ENCODE results near the gene TUBB4B.

The TUBB4B gene

DNA sequence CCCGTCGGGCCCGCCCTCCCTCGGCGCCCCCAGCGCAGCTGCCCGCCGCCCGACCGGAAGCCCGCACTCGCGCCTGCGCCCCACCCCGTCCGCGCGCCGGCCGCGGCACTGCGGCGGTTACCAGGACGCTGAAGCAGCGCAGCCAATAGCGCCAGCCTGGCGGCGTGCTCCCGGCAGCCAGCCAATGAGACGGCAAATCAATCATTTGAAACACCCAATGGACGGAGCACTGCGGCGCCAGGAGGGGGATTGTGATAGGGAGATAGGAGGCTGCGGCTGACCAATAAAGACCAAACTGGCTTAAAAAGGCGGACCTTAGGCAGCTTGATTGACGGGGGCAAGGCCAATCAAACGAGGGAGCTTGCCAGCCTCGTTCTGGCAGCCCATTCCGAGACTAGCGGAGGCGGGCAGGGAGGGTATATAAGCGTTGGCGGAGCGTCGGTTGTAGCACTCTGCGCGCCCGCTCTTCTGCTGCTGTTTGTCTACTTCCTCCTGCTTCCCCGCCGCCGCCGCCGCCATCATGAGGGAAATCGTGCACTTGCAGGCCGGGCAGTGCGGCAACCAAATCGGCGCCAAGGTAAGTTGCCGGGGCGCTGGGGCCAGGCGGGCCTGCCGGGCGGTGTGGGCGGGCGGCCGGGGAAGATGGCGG is at the start of gene TUBB4B:
TSS of gene TUBB4B (plus strand) at position 447 of the 649 bp plus-strand sequence. CDS start at position 521, 74 bp downstream.
- DNase-seq: peak; percentile 99

DNA sequence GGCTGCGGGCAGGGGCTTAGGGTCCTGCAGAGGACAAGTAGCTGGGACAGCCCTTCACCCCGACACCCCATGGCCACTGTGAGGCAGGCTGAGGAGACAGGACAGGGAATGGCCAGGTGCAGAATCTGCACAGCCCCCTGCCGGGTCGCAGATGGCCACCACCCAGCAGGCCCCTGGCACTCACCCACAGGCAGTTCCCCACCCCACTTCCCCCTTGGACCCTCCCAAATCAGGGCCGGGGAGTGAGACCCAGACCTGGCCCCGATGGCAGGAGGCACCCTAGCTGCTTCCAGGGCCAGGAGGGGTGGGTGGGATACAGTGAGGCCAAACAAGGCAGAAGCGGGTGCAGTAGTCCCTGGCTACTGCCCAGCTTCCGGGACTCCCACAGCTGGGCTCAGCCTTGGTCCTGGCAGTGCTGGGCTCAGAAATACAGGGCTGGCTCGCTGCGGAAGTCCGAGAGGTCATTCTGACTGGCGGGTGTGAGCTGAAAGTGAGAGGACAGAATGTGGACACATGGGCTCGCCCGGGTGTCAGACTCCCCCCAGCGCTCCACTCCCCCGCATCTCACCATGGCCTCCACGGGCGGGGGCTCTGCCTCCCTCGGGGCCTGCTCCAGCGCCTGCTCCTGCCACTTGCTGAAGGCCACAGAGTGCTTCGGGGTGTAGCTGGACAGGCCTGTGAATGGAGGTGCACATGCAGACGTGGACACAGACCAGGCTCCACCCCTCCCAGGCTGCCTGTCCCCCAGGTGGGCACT is 49.2 kb upstream of the TUBB4B start:
- DNase-seq: no peak

DNA sequence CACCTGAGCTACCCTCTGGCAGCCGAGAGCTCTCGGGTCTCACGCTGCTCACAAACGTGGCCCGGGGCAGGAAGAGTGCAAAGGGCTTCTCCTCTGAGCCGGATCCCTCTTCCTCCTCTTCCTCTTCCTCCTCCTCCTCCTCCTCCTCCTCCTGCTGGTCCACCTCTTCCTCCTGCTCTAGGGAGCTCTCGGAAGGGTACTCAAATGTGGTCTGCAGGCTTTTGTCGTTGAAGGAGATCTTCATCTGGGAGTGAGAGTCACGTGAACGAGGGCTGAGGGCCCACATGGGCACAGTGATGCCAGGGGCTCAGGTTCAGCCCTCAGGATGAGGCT is 48.7 kb upstream of the TUBB4B start:
- DNase-seq: no peak

DNA sequence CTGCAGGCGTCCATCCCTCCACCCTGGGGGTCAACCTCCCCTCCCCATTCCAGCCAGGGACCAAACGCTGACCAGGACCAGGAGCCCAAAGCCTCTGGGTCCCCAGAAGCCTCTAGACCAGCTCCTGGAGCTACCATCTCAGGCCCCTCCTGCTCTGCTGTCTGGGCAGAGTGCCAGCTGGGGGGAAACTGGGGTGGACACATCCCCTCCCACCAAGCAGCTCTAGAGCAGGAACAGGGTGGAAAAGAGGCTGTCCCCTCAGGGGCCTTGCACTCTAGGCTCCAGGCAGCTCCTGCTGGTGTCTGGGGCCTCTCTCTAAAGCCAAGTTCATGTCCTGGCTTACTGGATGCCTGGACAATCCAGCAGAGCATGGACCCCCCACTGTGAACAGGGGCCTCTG is 48.2 kb upstream of the TUBB4B start:
- DNase-seq: no peak

DNA sequence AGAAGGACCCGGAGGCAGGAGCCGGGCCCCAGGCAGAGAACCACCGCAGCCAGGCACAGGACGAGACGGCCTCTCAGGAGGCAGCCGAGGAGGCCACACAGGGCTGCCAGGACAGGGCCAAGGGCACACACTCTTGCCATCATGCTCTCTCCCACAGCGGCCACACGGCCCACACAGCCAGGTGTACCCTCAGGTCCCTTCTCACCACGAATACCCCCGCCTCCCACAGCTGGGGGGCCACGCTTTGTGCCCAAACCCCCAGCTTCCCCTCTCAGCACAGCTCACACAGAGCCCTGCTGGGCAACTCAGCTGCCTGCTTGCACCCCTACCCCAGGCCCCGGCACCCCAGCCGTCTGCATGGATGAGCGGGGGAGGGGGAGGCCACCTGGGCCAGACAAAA is 47.3 kb upstream of the TUBB4B start:
- DNase-seq: no peak

DNA sequence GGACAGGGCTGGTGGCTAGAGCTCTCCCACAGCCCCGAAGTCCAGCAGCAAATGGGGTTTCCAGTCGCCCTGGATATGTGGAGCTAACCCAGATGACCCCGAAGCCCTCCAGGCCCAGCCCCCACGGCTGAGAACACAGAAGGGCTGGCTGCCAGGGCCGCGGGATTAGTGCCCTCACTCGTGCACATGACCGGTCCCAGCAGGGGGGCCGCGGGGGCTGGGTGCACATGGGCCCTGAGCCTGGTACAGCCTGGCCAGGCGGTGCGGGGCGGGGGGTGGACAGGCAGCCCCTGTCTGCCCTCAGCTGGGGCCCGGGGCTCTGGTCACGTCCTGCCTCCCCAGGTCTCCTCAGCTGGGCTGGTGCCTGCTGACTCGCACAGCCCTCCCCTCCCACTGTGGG is 46.7 kb upstream of the TUBB4B start:
- DNase-seq: no peak

DNA sequence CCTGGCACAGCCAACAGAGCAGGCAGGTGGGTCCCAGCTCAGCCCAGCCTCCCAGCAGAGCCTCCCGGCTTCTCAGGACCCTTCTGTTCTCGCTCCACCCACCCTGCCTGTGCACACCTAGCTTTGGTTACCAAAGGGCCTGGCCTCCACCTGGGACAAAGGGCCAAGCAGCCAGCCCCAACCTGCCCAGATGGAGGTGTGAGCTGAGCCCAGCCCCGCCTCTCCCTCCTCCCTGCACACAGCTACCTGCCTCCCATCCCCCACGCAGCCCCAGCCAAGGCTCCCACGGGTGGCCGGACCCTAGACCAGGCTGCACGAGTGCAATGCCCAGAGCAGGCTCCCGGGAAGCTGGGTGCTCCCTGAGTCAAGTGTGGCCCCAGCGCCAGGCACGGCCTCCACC is 46.2 kb upstream of the TUBB4B start:
- peak; percentile 88 for DNase-seq

DNA sequence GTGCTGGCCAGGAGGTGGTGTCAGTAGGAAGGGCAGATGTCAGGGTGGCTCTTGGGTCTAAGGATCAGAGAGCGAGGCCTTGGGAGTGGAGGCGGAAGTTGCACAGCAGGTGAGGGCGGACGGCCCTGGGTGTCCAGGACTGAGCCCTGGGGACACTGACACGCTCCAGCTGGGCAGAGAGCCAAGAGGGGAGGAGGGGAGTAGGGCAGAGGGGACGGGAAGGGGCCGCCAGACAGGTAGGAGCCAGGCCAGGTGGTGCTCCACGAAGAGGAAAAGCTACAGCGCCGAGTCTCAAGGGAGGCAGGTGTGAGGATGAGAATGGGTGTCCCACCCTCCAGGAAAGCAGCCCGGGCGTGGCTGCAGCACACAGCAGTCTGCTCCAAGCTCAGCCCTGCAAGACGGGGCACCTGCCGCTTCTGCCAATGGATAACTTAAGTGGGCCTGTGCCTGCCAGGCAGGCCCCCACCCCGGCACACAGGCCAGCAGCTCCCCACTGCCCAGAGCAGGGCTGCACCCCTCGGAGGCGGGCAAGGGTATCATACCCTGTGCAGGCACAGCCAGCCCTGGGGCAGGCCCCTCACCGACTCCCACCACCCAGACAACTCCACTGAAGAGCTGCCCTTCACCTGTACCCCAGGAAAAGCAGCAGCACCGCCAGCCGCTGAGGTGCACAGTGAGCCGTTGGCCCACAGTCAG is 45.4 kb upstream of the TUBB4B start:
- peak; percentile 86 for DNase-seq

DNA sequence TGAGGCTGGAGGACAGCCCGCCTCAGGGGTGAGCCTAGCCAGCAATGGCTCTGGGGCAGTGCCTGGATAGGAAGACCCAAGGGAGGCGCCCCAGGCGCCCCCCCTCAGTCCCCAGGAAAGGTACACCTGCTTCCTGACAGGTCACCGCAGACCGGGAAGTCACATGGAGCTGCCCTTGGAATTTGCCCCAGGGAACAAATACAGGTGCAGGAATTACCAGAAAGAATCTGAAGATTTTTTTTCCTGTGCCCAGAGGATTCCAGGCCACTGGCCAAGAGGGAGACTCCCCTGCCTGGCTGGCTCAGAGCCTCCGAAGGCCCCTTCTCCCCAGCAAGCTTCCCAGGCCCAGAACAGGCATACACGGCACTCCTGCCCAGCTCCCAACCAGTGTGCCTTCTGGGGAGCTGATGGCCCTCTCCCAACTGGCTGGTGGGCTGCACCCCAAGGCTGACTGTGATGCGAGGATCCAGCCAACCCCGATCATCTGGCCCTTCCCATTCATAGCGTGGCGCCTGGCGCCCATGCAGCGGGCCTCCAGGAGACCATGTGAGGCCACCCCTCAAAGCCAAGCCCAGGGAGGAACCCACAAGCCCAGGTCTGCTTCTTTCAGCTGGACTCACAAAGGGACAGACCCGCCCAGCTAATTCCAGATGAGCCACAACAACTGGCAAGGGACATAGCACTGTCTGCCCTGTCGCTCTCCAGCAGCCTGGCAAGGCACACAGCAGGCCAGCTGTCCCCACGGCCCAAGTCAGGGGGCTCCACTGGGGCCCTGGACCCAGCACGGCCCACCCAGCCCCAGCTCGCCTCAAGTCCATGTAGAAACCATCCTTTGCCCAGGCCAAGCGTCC is 42.8 kb upstream of the TUBB4B start:
- no peak for DNase-seq

DNA sequence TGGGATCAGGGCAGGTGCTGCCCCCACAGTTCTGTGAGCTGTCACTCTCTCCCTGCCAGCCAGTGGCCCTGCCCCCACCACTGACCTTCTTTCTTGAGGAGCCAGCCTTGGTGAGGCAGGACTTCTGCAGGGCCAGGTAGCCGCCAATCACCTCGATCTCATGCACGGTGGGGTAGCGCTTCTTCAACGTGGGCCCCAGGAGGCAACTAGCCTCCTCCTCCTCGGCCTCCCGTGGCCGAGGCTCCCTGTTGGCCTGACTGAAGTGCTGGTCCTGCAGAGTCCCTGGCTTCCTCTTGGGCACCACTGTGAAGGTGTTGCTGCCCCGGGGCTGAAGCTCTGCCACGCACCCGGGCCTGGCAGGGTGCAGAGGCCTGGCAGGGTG is 42.2 kb upstream of the TUBB4B start:
- DNase-seq: no peak

DNA sequence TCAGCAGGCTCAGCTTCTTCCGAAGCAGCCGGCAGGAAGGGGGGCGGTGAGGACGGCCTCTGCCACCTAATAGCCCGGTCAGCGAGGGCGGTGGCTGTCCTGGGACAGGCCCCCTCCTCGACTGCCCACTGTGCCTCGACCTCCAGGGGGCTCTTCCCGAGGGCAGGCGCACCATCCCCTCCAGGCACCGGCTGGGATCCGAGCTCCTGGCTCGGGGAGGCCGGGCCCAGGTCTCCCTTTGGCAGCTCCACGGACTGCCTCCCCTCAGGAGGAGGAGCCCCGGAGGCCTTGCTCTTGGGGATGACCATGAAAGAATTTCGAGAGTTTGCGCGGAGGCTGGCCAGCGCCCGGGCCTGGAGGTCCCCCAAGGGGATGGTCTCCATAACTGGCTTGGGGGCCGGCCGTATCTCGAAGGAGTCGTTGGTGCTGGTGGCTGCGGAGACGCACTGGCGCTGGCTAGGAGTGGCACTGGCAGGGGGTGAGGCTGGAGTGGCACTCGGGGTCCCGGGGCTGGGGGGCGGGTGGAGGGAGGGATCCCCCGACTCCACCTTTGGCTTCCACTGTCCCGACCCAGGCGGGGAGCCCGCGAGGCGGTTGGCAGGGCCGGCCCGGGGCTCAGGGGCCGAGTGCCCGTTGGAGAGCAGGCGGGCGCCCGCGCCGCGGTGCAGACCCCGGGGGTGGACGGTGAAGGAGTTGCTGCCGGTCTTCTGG is 41.5 kb upstream of the TUBB4B start:
- no peak for DNase-seq

DNA sequence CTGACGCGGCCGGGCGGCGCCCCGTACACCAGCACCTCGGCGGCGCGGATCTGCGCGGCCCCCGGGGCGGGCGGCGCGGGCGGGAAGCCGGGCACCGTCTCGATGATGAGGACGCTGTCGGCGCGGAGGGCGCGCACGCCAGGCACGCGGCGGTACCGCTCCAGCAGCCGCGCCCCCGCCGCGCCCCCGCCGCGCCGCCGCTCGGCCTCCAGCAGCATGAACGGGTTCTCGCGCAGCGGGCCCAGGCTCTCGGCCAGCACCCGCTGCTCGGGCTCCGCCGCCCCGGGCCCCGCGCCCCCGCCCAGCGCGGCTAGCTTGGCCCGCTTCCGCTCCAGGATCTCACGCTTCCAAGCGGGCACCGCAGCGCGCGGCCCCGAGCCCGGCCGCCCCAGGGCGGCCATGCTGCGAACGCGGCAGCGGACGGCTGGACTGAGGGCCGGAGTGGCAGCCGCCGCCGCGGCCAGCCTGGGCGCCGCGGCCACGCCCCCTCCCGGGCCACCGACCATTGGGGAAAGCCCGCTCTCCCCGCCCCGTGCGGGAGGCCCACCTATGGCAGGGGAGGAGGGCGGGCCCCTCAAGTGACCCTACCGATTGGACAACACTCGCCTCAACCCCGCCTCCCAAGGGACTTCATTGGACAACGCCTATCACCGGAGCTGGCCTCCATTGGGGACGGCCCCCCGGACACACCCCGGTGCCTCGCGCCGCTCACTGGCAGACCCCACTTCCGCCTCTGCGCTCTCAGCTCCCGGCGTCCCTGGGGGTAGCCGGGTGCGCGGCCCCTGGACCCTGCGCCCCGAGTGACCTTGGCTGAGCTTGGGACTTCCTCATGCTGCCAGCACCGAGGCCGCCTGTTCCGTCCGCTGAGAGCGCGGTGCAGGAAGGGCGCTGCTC is 40.5 kb upstream of the TUBB4B start, which contains the start of gene TPRN:
TSS of gene TPRN (minus strand) at position 431 of the 894 bp plus-strand sequence. CDS start at position 401, 30 bp downstream.
- DNase-seq: peak; percentile 99

DNA sequence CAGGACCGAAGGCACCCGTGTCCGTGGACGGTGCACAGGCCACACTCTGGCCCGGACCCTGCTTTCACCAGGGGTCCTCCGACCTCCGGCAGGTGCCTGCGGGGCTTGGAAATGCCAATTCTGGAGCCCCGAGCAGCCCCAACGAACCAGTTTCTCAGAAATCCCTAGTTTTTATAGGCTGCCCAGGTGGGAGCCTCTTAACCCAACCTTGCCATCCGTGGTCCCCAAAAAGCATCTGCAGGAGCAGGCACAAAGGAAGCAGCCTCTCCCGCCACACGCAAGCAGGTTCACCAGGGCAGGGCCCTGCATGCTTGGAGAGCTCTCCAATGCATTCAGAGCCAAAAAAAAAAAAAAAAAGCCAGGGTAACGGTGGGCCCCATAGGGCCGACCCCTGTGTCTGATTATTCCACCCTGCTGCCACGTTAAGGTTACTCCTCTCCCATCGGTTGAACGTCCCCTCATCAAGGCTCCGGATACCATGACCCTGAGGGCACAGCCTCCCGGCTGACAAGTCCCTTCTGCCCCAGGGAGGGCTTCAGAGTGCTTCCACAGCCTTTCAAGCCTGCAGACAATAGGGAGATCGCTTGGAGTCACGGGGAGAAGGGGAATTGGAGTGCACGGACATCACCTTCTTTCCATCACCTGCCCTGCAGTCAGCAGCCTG is 39.8 kb upstream of the TUBB4B start:
- no peak for DNase-seq

DNA sequence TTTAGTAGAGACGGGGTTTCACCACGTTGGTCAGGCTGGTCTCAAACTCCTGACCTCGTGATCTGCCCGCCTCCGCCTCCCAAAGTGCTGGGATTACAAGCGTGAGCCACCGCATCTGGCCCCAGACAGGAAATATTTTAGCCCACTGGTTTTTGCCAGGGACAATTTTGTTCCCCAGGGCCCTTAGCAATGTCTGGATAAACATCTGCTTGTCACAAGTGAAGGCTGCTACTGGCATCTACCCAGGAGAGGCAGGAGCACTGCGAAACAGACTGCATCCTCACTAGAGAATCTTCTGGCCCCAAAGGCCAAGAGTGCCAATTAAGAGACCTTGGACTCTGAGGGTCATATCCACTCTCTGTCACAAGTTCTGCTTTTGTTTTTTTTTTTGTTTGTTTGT is 38.1 kb upstream of the TUBB4B start:
- no peak for DNase-seq

DNA sequence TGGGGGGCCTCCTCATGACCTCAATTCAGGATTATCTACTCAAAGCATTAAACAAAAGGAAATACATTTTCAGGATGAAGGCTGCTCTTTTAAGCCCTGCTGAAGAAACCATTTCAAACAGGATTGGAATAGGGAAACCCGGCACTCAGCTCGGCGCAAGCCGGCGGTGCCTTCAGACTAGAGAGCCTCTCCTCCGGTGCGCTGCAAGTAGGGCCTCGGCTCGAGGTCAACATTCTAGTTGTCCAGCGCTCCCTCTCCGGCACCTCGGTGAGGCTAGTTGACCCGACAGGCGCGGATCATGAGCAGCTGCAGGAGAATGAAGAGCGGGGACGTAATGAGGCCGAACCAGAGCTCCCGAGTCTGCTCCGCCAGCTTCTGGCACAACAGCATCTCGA is 36.4 kb upstream of the TUBB4B start:
- DNase-seq: no peak

DNA sequence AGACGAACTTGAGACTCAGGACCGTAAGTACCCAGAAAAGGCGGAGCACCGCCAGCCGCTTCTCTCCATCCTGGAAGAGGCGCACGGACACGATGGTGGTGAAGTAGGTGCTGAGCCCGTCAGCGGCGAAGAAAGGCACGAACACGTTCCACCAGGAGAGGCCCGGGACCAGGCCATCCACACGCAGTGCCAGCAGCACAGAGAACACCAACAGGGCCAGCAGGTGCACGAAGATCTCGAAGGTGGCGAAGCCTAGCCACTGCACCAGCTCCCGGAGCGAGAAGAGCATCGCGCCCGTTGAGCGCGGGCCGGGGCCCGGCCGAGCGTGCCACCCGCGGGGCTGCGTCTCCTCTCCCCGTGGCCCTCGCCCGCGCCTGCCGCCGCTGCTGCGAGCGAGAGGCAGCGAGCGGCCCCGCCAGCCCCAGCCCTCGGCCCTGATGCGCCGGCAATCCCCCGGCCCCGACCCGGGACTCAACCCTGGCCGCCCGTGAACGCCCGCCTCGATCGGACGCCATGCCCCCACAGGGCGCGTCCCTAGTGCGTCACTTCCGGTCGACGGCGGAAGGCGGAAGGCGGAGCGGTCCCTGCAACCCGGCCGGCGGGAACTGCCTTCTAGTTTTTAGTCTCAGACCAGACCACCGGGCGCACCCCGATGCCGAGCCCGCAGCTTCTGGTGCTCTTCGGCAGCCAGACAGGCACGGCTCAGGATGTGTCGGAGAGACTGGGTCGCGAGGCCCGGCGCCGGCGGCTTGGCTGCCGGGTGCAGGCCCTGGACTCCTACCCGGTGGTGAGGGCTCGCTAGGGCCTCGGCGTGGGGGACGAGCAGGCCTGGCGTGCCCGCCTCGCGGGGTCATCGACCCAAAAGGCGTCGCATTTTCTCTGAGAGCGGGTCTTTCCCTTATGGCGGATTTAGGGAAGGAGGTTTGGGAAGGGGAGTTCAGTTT is 35.7 kb upstream of the TUBB4B start, which contains the start of the genes NDOR1 and TMEM203:
TSS of gene NDOR1 (plus strand) at position 575 of the 944 bp plus-strand sequence. CDS start at position 653, 78 bp downstream.
TSS of gene TMEM203 (minus strand) at position 523 of the 944 bp plus-strand sequence. CDS start at position 289, 234 bp downstream.
- peak; percentile 69 for DNase-seq

DNA sequence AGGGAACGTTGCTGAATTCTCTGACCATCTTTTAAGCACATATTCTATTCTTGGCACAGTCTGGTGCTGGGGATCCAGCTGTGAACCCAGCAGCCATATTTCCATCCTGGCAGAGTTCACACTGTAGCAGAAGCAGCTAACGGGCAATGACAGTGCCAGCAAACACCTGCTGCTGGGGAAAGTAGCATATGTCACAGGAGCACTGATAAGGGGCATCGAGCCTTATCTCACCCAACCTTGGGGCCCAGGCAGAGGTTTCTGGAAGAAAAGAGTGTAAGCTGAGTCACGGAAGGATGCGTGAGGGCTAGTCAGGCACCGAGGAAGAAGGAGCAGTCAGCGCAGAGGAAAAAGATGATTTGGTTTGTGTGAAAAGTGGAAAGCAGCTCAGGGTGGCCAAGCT is 34.5 kb upstream of the TUBB4B start:
- DNase-seq: no peak

DNA sequence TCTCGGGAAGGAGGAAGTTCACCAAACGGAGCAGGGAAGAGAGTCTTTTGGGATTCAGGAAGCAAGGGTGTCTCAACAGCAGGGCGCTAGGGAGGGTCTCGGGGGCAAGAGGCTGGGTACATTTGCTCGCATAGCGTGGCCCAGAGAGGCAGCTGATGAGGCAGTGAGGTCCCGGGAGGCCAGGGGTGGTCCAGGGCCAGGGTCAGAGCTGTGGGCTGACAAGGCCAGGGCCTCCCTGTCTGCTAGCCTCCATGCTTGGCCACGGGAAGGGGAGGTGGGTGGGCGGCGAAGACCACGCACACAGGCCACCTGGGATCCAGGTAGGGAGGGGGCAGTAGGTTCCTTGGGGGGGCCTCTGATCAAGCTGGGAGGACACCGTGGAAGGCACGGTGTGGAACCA is 29.6 kb upstream of the TUBB4B start:
- DNase-seq: no peak

DNA sequence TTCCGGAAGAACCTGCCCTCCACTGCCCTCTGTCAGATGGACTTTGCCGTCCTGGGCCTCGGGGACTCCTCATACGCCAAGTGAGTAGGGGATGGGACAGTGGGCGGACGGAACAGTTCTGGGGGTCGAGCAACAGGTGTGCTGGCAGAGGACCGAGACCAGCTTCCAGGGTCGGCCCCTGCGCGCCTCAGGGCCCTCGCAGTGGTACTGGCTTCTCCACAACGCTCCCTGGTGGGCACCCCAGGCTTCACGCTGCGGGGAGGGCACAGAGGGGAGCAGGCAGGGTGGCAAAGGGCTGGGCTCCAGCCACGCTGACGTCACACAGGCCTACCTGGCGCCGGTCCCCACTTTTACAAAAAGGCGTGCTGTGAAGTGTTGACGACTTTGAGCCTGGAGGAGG is 28.6 kb upstream of the TUBB4B start:
- DNase-seq: no peak
